ENCODE data around the gene LAMA4. TPM values are rescaled to one million over a fixed set of nuclear protein-coding genes. Genes with fewer than 3 reads are reported as not detected.

Gene LAMA4
- total RNA-seq, 4 donors from 2014 or later = 8.1 to 116 (median 19.0) TPM

DNA sequence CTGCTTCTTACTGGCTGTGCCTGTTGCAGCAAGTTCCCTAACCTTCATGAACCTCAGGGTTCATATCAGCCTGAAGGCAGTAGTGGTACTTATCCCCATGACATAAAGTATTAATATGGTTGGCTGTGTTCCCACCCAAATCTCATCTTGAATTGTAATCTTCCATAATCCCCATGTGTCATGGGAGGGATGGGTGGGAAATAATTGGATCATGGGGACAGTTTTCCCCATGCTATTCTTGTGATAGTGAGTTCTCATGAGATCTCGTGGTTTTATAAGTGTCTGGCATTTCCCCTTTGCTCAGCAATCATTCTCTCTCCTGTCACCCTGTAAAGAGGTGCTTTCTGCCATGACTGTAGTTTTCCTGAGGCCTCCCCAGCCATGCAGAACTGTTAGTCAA lies 105.1 kb downstream of the LAMA4 start:
- TF ChIP-seq POLR2A (IDR thresholded peaks at IDR 0.05) (no peak), CTCF (IDR thresholded peaks at IDR 0.05) (no peak)
- Histone ChIP-seq H3K27ac (peak overlapping the region; percentile 45 to 78 (median 73)), H3K27me3 (no peaks in the 10 kb centered on the region), H3K9me3 (no peaks in the 10 kb centered on the region), H3K36me3 (peaks cover 0 to 5% (median 0%) of the 10 kb centered on the region in 3 donors), H3K4me3 (no peak overlapping the region), H3K4me1 (peaks cover 0 to 5% (median 0%) of the 10 kb centered on the region in 3 donors)
- 20 to 36% methylated on average over 1 of the region's 1 CpG for WGBS, 2 donors
- intact Hi-C loops (cut with DNase I) = no loop called here
- DNase-seq = no peak

DNA sequence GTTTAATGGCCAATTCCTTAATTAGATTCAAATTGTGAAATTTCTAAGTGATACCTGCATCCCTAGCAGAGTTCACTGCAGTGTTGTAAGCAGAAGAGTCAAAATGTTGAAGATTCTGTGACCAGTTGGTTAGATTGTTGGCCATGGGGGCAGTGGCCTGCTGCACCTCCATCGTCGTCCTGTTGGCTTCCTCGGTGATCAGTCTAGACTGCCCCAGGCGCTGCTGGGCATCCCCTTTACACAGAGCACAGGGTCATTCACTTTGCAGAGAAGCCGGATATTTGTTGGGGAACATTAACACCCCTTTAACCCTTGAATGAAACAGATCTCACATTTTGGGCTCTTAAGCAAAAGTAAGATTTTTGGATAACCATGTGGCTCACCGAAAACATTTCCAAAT lies 106.3 kb downstream of the LAMA4 start:
- peak overlapping the region in 1 of 4 donors; percentile 14 for H3K27ac ChIP-seq
- peaks cover 0 to 5% (median 0%) of the 10 kb centered on the region in 3 donors for H3K4me1 ChIP-seq
- DNase-seq = no peak
- H3K36me3 ChIP-seq = peaks cover 0 to 16% (median 0%) of the 10 kb centered on the region in 3 donors
- no peaks in the 10 kb centered on the region for H3K27me3 ChIP-seq
- intact Hi-C loops (cut with DNase I) = no loop called here
- 90 to 92% methylated on average over 4 to 6 of the region's 6 CpGs for WGBS, 2 donors
- TF ChIP-seq POLR2A (IDR thresholded peaks at IDR 0.05) (no peak), CTCF (IDR thresholded peaks at IDR 0.05) (no peak)
- H3K9me3 ChIP-seq = no peaks in the 10 kb centered on the region
- no peak overlapping the region for H3K4me3 ChIP-seq

GRCh38 chr6:112145080-112145573 lies 109.2 kb downstream of the LAMA4 start:
- H3K9me3 ChIP-seq = no peaks in the 10 kb centered on the region
- H3K36me3 ChIP-seq = peaks cover 0 to 46% (median 0%) of the 10 kb centered on the region in 3 donors
- H3K27me3 ChIP-seq = no peaks in the 10 kb centered on the region
- WGBS, 2 donors = 78 to 88% methylated on average over 8 to 10 of the region's 10 CpGs
- no peak overlapping the region for H3K4me3 ChIP-seq
- H3K4me1 ChIP-seq = peaks cover 0 to 5% (median 0%) of the 10 kb centered on the region in 3 donors
- intact Hi-C loops (cut with DNase I) = no loop called here
- no peak for TF ChIP-seq POLR2A (IDR thresholded peaks at IDR 0.05)
- TF ChIP-seq CTCF (IDR thresholded peaks at IDR 0.05) = no peak
- no peak overlapping the region for H3K27ac ChIP-seq
- no peak for DNase-seq

- TF ChIP-seq POLR2A (IDR thresholded peaks at IDR 0.05) (no peak), CTCF (IDR thresholded peaks at IDR 0.05) (no peak)
- DNase-seq = no peak
- Histone ChIP-seq H3K9me3 (no peaks in the 10 kb centered on the region), H3K27me3 (no peaks in the 10 kb centered on the region), H3K36me3 (peaks cover 0 to 54% (median 0%) of the 10 kb centered on the region in 3 donors), H3K27ac (peak overlapping the region in 1 of 4 donors; percentile 3), H3K4me3 (no peak overlapping the region), H3K4me1 (peaks cover 0 to 2% (median 0%) of the 10 kb centered on the region in 3 donors)
- intact Hi-C loops (cut with DNase I) = no loop called here
- 67 to 90% methylated on average over 12 of the region's 12 CpGs for WGBS, 2 donors
Observed at GRCh38 chr6:112144145-112144926, 110.0 kb downstream of the LAMA4 start.

DNA sequence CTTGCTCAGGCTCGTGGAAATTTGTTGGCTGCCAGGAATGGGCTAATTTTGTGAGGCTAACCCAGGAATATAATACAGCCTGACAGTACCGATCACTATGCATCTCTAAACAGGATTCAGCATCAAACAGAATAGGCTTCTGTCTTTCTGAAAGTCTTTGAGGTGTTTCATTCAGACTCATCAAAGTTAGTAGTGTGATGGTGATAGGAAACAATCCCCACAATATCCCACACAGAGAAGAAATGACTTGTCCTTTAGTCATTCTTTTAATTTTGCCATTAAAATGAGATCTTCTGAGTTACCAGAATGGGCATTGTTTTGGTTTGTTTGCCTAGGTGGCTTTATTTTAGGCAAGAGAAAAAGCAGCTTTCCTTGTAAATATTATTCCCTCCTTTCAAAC lies 112.7 kb downstream of the LAMA4 start:
- WGBS, 2 donors = 70 to 72% methylated on average over 2 of the region's 2 CpGs
- no peak overlapping the region for H3K4me3 ChIP-seq
- intact Hi-C loops (cut with DNase I) = no loop called here
- no peaks in the 10 kb centered on the region for H3K9me3 ChIP-seq
- no peaks in the 10 kb centered on the region for H3K27me3 ChIP-seq
- DNase-seq = no peak
- H3K36me3 ChIP-seq = peaks cover 0 to 79% (median 0%) of the 10 kb centered on the region in 3 donors
- no peak overlapping the region for H3K27ac ChIP-seq
- TF ChIP-seq POLR2A (IDR thresholded peaks at IDR 0.05) = no peak
- H3K4me1 ChIP-seq = no peaks in the 10 kb centered on the region
